D721Med (cell line): Measurements from ENCODE around the gene CCL22.

Source experiments
- DNase-seq: peaks from one replicate; pipeline ENCODE4 v3.0.0; 2011; ENCODE audit warnings: low spot score; ENCODE audit not compliant: insufficient read length
- FAIRE-seq: peaks from 2 replicates; lab custom pipeline; 2011; peaks lifted over from hg19 to GRCh38; lab: Jason Lieb, UNC
- CTCF ChIP-seq: IDR thresholded peaks from 2 replicates; pipeline ENCODE4 v1.5.1; 2012; ENCODE audit warnings: mild to moderate bottlenecking, control low read depth; ENCODE audit not compliant: insufficient read depth; ENCODE audit errors: missing control alignments

CCL22 gene

GRCh38 chr16:57358527-57359095 lies at the start of gene CCL22:
CCL22 (plus strand) TSS chr16:57358783; CDS start chr16:57358817, 34 bp downstream.
- DNase-seq = no peak
- TF ChIP-seq CTCF = no peak
- no peak for FAIRE-seq

- FAIRE-seq = no peak
Observed at GRCh38 chr16:57310801-57311200, 47.8 kb upstream of the CCL22 start.

GRCh38 chr16:57313509-57313908 lies 45.1 kb upstream of the CCL22 start:
- DNase-seq (no peak), FAIRE-seq (no peak)
- no peak for TF ChIP-seq CTCF

More at GRCh38 chr16:57310801-57311200, 47.8 kb upstream of the CCL22 start:
- no peak for DNase-seq
- TF ChIP-seq CTCF = no peak

- no peak for TF ChIP-seq CTCF
- DNase-seq = no peak
- no peak for FAIRE-seq
Observed at GRCh38 chr16:57314161-57314785, 44.3 kb upstream of the CCL22 start.

- no peak for TF ChIP-seq CTCF
- DNase-seq (no peak), FAIRE-seq (no peak)
Observed at GRCh38 chr16:57315416-57315815, 43.2 kb upstream of the CCL22 start.

GRCh38 chr16:57316390-57317017 lies 42.1 kb upstream of the CCL22 start:
- DNase-seq (no peak), FAIRE-seq (no peak)
- TF ChIP-seq CTCF = no peak
